ENCODE data around the gene ADGRL3. TPM values are rescaled to one million over a fixed set of nuclear protein-coding genes. Genes with fewer than 3 reads are reported as not detected.
"Not testable (repeated sequence)": the region's sequence is repeated elsewhere in the genome, so short reads cannot be mapped to it uniquely, and the experiment has no call there.

Gene ADGRL3
- total and polyA plus RNA-seq, 2 donors = 0.82 to 2.0 TPM

DNA sequence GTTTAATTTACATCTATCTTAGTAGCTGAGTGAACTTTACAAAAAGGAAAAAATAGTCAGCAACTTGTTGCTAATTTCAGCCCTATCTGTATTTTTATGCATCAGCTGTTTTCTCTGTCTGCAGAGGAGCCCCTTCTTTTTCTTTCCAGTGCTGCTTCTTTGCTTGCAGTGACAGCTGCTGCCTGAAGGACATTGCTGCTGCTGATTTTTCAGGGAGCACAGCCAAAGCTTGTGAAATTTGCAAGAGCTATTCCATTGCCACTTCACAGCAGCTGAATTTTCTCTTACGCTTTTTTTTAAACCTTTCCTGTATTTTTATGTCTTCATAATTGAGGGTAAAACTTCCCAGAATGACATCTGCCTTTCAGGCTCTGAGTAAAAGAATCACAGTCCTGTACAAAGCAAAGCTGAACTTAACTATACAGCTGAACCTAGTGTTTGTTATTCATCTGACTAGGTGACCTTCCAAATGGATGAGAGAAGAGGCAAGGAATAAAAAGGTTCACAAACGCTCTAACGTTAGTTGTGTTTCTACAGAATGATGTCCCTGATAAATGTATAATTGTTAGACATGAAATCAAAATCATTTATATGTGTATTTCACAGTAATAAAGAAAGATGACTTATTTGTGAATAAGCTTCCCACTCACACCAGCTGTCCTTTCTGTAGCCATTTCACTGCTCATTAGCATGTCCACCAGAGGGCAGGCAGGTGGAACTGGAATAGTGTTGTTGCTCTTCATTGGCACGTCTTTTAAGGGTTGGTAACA, 541.4 kb downstream of the ADGRL3 start:
- WGBS = 83% methylated on average over 4 of the region's 4 CpGs
- no peaks in the 10 kb centered on the region for H3K4me1 ChIP-seq (ENCODE audit: control insufficient read depth in 2 of 2, insufficient read depth in 2 of 2, low read length in 2 of 2)
- H3K36me3 ChIP-seq (ENCODE audit: control insufficient read depth in 2 of 2, insufficient read depth in 2 of 2, low read length in 1 of 2) = no peaks in the 10 kb centered on the region
- H3K27ac ChIP-seq (ENCODE audit: low read depth in 1 of 2, low read length in 1 of 2) = no peak overlapping the region
- no peaks in the 10 kb centered on the region for H3K27me3 ChIP-seq (ENCODE audit: control insufficient read depth in 2 of 2, insufficient read depth in 1 of 2, low read length in 1 of 2)
- no peak overlapping the region for H3K4me3 ChIP-seq (ENCODE audit: low read length in 2 of 2)
- H3K9me3 ChIP-seq (ENCODE audit: control insufficient read depth in 2 of 2, insufficient read depth in 1 of 2, low read length in 1 of 2) = peaks cover 0 to 8% of the 10 kb centered on the region in 2 donors
- DNase-seq (ENCODE audit: low read depth in 6 of 9, low spot score in 9 of 9) = no peak

DNA sequence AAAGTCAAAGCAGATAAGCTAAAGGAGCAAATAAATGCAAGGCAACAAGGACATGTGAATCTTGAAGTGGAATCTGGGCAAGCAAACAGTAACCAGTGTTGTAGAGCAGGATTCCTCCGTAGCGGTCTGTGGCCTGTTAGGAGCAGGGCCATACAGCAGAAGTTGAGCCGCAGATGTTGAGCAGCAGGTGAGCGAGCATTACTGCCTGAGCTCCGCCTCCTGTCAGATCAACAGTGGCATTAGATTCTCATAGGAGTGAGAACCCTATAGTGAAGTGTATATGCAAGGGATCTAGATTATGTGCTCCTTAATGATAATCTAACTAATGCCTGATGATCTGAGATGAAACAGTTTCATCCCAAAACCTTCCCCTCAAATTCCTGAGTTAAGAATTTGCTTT, 550.7 kb downstream of the ADGRL3 start:
- DNase-seq (ENCODE audit: low read depth in 6 of 9, low spot score in 9 of 9) = no peak
- WGBS = 89% methylated on average over 5 of the region's 5 CpGs

DNA sequence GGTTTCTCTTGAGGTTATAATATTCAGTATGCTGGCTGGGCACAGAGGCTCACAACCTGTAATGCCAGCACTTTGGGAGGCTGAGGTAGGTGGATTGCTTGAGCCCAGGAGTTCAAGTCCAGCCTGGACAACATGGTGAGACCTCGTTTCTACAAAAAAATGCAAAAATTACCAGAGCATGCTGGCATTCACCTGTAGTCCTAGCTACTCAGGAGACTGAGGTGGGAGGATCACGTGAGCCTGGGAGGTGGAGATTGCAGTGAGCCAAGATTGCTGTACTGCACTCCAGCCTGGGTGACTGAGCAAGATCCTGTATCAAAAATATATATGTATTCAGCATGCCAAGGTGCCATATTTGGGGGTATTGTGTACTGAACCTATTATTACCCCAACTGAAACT, 552.5 kb downstream of the ADGRL3 start:
- DNase-seq (ENCODE audit: low read depth in 6 of 9, low spot score in 9 of 9) = no peak
- H3K36me3 ChIP-seq (ENCODE audit: control insufficient read depth in 2 of 2, insufficient read depth in 2 of 2, low read length in 1 of 2) = no peaks in the 10 kb centered on the region
- no peaks in the 10 kb centered on the region for H3K9me3 ChIP-seq (ENCODE audit: control insufficient read depth in 2 of 2, insufficient read depth in 1 of 2, low read length in 1 of 2)
- no peak overlapping the region for H3K27ac ChIP-seq (ENCODE audit: low read depth in 1 of 2, low read length in 1 of 2)
- WGBS = 81% methylated on average over 2 of the region's 2 CpGs
- no peaks in the 10 kb centered on the region for H3K27me3 ChIP-seq (ENCODE audit: control insufficient read depth in 2 of 2, insufficient read depth in 1 of 2, low read length in 1 of 2)
- no peaks in the 10 kb centered on the region for H3K4me1 ChIP-seq (ENCODE audit: control insufficient read depth in 2 of 2, insufficient read depth in 2 of 2, low read length in 2 of 2)
- H3K4me3 ChIP-seq (ENCODE audit: low read length in 2 of 2) = no peak overlapping the region

More for the DNA sequence above, 550.7 kb downstream of the ADGRL3 start:
- H3K9me3 ChIP-seq (ENCODE audit: control insufficient read depth in 2 of 2, insufficient read depth in 1 of 2, low read length in 1 of 2) = no peaks in the 10 kb centered on the region
- no peaks in the 10 kb centered on the region for H3K27me3 ChIP-seq (ENCODE audit: control insufficient read depth in 2 of 2, insufficient read depth in 1 of 2, low read length in 1 of 2)
- H3K4me1 ChIP-seq (ENCODE audit: control insufficient read depth in 2 of 2, insufficient read depth in 2 of 2, low read length in 2 of 2) = no peaks in the 10 kb centered on the region
- H3K36me3 ChIP-seq (ENCODE audit: control insufficient read depth in 2 of 2, insufficient read depth in 2 of 2, low read length in 1 of 2) = no peaks in the 10 kb centered on the region
- no peak overlapping the region for H3K27ac ChIP-seq (ENCODE audit: low read depth in 1 of 2, low read length in 1 of 2)
- H3K4me3 ChIP-seq (ENCODE audit: low read length in 2 of 2) = no peak overlapping the region

DNA sequence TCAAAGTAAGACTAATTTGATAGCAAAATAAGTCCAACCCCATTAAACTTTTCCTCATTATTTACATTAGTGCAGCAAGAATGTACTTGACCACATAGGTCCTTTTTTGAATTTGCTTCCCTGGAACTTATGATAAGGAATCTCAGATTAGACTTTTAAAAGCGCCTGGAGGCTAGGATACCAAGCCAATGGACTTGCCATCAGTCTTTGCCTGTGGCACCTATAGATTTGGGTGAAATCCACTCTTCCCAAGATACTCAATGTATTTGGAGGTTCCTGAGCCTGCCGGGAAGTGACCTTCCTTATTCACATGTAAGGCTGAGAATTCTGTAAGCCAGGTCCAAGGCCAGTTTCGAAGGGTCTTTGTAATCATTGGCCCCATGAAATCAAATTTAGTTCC, 553.6 kb downstream of the ADGRL3 start:
- H3K4me1 ChIP-seq (ENCODE audit: control insufficient read depth in 2 of 2, insufficient read depth in 2 of 2, low read length in 2 of 2) = no peaks in the 10 kb centered on the region
- WGBS = 93% methylated on average over 3 of the region's 3 CpGs

DNA sequence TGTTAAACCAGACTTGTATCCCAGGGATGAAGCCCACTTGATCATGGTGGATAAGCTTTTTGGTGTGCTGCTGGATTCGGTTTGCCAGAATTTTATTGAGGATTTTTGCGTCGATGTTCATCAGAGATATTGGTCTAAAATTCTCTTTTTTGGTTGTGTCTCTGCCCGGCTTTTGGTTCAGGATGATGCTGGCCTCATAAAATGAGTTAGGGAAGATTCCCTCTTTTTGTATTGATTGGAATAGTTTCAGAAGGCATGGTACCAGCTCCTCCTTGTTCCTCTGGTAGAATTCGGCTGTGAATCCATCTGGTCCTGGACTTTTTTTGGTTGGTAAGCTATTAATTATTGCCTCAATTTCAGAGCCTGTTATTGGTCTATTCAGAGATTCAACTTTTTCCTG, 556.8 kb downstream of the ADGRL3 start:
- DNase-seq (ENCODE audit: low read depth in 6 of 9, low spot score in 9 of 9); H3K27me3 ChIP-seq (ENCODE audit: control insufficient read depth in 2 of 2, insufficient read depth in 1 of 2, low read length in 1 of 2); H3K36me3 ChIP-seq (ENCODE audit: control insufficient read depth in 2 of 2, insufficient read depth in 2 of 2, low read length in 1 of 2); H3K27ac ChIP-seq (ENCODE audit: low read depth in 1 of 2, low read length in 1 of 2); H3K4me1 ChIP-seq (ENCODE audit: control insufficient read depth in 2 of 2, insufficient read depth in 2 of 2, low read length in 2 of 2); H3K4me3 ChIP-seq (ENCODE audit: low read length in 2 of 2); H3K9me3 ChIP-seq (ENCODE audit: control insufficient read depth in 2 of 2, insufficient read depth in 1 of 2, low read length in 1 of 2): not testable (repeated sequence)
- WGBS = 82% methylated on average over 5 of the region's 5 CpGs

More for the DNA sequence above, 553.6 kb downstream of the ADGRL3 start:
- H3K27ac ChIP-seq (ENCODE audit: low read depth in 1 of 2, low read length in 1 of 2) = no peak overlapping the region
- no peaks in the 10 kb centered on the region for H3K27me3 ChIP-seq (ENCODE audit: control insufficient read depth in 2 of 2, insufficient read depth in 1 of 2, low read length in 1 of 2)
- H3K36me3 ChIP-seq (ENCODE audit: control insufficient read depth in 2 of 2, insufficient read depth in 2 of 2, low read length in 1 of 2) = no peaks in the 10 kb centered on the region
- H3K9me3 ChIP-seq (ENCODE audit: control insufficient read depth in 2 of 2, insufficient read depth in 1 of 2, low read length in 1 of 2) = no peaks in the 10 kb centered on the region
- no peak overlapping the region for H3K4me3 ChIP-seq (ENCODE audit: low read length in 2 of 2)
- no peak for DNase-seq (ENCODE audit: low read depth in 6 of 9, low spot score in 9 of 9)

DNA sequence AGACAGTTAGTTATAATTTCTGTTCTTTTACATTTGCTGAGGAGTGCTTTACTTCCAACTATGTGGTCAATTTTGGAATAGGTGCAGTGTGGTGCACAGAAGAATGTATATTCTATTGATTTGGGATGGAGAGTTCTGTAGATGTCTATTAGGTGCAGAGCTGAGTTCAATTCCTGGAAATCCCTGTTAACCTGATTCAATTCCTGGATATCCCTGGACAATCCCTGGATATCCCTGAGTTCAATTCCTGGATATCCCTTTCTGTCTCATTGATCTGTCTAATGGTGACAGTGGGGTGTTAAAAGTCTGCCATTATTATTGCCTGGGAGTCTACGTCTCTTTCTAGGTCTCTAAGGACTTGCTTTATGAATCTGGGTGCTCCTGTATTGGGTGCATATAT, 557.9 kb downstream of the ADGRL3 start:
- WGBS = 97% methylated on average over 1 of the region's 1 CpG
- not testable (repeated sequence) for DNase-seq (ENCODE audit: low read depth in 6 of 9, low spot score in 9 of 9); H3K27me3 ChIP-seq (ENCODE audit: control insufficient read depth in 2 of 2, insufficient read depth in 1 of 2, low read length in 1 of 2); H3K36me3 ChIP-seq (ENCODE audit: control insufficient read depth in 2 of 2, insufficient read depth in 2 of 2, low read length in 1 of 2); H3K27ac ChIP-seq (ENCODE audit: low read depth in 1 of 2, low read length in 1 of 2); H3K4me1 ChIP-seq (ENCODE audit: control insufficient read depth in 2 of 2, insufficient read depth in 2 of 2, low read length in 2 of 2); H3K9me3 ChIP-seq (ENCODE audit: control insufficient read depth in 2 of 2, insufficient read depth in 1 of 2, low read length in 1 of 2); H3K4me3 ChIP-seq (ENCODE audit: low read length in 2 of 2)

DNA sequence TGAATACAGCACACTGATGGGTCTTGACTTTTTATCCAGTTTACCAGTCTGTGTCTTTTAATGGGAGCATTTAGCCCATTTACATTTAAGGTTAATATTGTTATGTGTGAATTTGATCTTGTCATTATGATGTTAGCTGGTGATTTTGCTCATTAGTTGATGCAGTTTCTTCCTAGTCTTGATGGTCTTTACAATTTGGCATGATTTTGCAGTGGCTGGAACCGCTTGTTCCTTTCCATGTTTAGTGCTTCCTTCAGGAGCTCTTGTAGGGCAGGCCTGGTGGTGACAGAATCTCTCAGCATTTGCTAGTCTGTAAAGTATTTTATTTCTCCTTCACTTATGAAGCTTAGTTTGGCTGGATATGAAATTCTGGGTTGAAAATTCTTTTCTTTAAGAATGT, 558.5 kb downstream of the ADGRL3 start:
- H3K4me3 ChIP-seq (ENCODE audit: low read length in 2 of 2); H3K4me1 ChIP-seq (ENCODE audit: control insufficient read depth in 2 of 2, insufficient read depth in 2 of 2, low read length in 2 of 2): not testable (repeated sequence)
- WGBS = 88% methylated on average over 1 of the region's 1 CpG

DNA sequence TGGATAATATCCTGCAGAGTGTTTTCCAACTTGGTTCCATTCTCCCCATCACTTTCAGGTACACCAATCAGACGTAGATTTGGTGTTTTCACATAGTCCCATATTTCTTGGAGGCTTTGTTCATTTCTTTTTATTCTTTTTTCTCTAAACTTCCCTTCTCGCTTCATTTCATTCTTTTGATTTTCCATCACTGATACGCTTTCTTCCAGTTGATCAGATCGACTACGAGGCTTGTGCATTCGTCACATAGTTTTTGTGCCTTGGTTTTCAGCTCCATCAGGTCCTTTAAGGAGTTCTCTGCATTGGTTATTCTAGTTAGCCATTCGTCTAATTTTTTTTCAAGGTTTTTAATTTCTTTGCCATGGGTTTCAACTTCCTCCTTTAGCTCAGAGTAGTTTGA, 559.1 kb downstream of the ADGRL3 start:
- H3K27ac ChIP-seq (ENCODE audit: low read depth in 1 of 2, low read length in 1 of 2); H3K9me3 ChIP-seq (ENCODE audit: control insufficient read depth in 2 of 2, insufficient read depth in 1 of 2, low read length in 1 of 2); H3K36me3 ChIP-seq (ENCODE audit: control insufficient read depth in 2 of 2, insufficient read depth in 2 of 2, low read length in 1 of 2); DNase-seq (ENCODE audit: low read depth in 6 of 9, low spot score in 9 of 9); H3K27me3 ChIP-seq (ENCODE audit: control insufficient read depth in 2 of 2, insufficient read depth in 1 of 2, low read length in 1 of 2); H3K4me3 ChIP-seq (ENCODE audit: low read length in 2 of 2); H3K4me1 ChIP-seq (ENCODE audit: control insufficient read depth in 2 of 2, insufficient read depth in 2 of 2, low read length in 2 of 2): not testable (repeated sequence)
- 89% methylated on average over 6 of the region's 7 CpGs for WGBS

More for the DNA sequence above, 558.5 kb downstream of the ADGRL3 start:
- H3K27ac ChIP-seq (ENCODE audit: low read depth in 1 of 2, low read length in 1 of 2); H3K9me3 ChIP-seq (ENCODE audit: control insufficient read depth in 2 of 2, insufficient read depth in 1 of 2, low read length in 1 of 2); H3K36me3 ChIP-seq (ENCODE audit: control insufficient read depth in 2 of 2, insufficient read depth in 2 of 2, low read length in 1 of 2); H3K27me3 ChIP-seq (ENCODE audit: control insufficient read depth in 2 of 2, insufficient read depth in 1 of 2, low read length in 1 of 2); DNase-seq (ENCODE audit: low read depth in 6 of 9, low spot score in 9 of 9): not testable (repeated sequence)

DNA sequence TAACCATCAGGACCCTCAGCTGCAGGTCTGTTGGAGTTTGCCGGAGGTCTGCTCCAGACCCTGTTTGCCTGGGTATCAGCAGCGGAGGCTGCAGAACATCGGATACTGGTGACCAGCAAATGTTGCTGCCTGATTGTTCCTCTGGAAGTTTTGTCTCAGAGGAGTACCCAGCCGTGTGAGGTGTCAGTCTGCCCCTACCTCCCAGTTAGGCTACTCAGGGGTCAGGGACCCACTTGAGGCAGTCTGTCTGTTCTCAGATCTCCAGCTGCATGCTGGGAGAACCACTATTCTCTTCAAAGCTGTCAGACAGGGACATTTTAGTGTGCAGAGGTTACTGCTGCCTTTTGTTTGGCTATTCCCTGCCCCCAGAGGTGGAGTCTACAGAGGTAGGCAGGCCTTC, 559.8 kb downstream of the ADGRL3 start:
- H3K36me3 ChIP-seq (ENCODE audit: control insufficient read depth in 2 of 2, insufficient read depth in 2 of 2, low read length in 1 of 2); H3K27ac ChIP-seq (ENCODE audit: low read depth in 1 of 2, low read length in 1 of 2); H3K27me3 ChIP-seq (ENCODE audit: control insufficient read depth in 2 of 2, insufficient read depth in 1 of 2, low read length in 1 of 2); H3K4me1 ChIP-seq (ENCODE audit: control insufficient read depth in 2 of 2, insufficient read depth in 2 of 2, low read length in 2 of 2); H3K4me3 ChIP-seq (ENCODE audit: low read length in 2 of 2); DNase-seq (ENCODE audit: low read depth in 6 of 9, low spot score in 9 of 9); H3K9me3 ChIP-seq (ENCODE audit: control insufficient read depth in 2 of 2, insufficient read depth in 1 of 2, low read length in 1 of 2): not testable (repeated sequence)
- over 99% methylated on average over 4 of the region's 4 CpGs for WGBS

All from thymus (tissue), 11 donors.